Measurements from ENCODE around the gene TMEM184B. TPM values are rescaled to one million over a fixed set of nuclear protein-coding genes. Genes with fewer than 3 reads are reported as not detected.

The TMEM184B gene
- total RNA-seq, 1 experiment from 2014 or later = 192 TPM

DNA sequence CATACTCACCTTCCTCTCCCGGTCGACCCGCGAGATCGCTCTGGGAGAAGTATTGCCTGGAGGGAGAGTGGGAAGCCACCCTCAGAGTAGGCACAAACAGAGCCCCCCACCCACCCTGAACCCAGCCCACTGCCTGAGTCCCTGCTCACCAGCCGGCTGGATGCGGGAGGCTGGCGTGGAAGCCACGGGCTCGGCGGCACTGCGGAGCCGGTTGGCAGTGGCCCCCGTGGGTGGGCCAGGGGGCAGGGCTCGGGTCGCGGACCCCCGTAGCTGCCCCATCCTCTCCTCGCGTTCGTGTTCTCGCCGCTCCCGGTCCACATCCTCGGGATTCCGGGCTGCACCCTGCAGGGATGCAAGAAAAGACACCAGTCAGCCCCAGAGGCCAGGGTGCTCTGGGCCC lies 21.4 kb upstream of the TMEM184B start:
- intact Hi-C loops (cut with micrococcal nuclease; ENCODE audit: unreplicated experiment) = loop anchor here (10.0 kb wide), 1 partner anchor 149 kb away; no protein-coding TSS in a partner anchor
- TF ChIP-seq, protein P1, sequence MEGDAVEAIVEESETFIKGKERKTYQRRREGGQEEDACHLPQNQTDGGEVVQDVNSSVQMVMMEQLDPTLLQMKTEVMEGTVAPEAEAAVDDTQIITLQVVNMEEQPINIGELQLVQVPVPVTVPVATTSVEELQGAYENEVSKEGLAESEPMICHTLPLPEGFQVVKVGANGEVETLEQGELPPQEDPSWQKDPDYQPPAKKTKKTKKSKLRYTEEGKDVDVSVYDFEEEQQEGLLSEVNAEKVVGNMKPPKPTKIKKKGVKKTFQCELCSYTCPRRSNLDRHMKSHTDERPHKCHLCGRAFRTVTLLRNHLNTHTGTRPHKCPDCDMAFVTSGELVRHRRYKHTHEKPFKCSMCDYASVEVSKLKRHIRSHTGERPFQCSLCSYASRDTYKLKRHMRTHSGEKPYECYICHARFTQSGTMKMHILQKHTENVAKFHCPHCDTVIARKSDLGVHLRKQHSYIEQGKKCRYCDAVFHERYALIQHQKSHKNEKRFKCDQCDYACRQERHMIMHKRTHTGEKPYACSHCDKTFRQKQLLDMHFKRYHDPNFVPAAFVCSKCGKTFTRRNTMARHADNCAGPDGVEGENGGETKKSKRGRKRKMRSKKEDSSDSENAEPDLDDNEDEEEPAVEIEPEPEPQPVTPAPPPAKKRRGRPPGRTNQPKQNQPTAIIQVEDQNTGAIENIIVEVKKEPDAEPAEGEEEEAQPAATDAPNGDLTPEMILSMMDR (conservative IDR thresholded peaks at IDR 0.05) = no peak
- TF ChIP-seq EZH2 (IDR thresholded peaks at IDR 0.05; ENCODE audit: low read depth) = no peak
- peaks cover 40% of the 10 kb centered on the region for H3K36me3 ChIP-seq (ENCODE audit: low read depth)
- peaks cover 85% of the 10 kb centered on the region for H3K4me1 ChIP-seq (replicated peaks; ENCODE audit: insufficient read depth)
- no peaks in the 10 kb centered on the region for H3K27me3 ChIP-seq (ENCODE audit: insufficient read depth, low read depth)
- no peak for DNase-seq
- peaks cover 39% of the 10 kb centered on the region for H3K79me2 ChIP-seq (ENCODE audit: low read depth)
- H3F3A ChIP-seq (ENCODE audit: insufficient read depth, low read depth) = peaks cover 68% of the 10 kb centered on the region
- peak overlapping the region; percentile 97; the same call in 1 of the 2 replicates for H3K27ac ChIP-seq
- H3K4me3 ChIP-seq = no peak overlapping the region
- H4K20me1 ChIP-seq (ENCODE audit: insufficient read depth) = no peaks in the 10 kb centered on the region
- H3K9me3 ChIP-seq (ENCODE audit: insufficient read depth, low read depth) = no peaks in the 10 kb centered on the region
- ChIA-PET CTCF (no interaction called here), POLR2A (ENCODE audit: unreplicated experiment) (no interaction called here)
- no peak overlapping the region for H2AFZ ChIP-seq
- no peak overlapping the region for H3K4me2 ChIP-seq
- no peaks in the 10 kb centered on the region for H3K9me2 ChIP-seq (ENCODE audit: insufficient read depth)
- no TSS peak for BruUV-seq (replicated peaks)

- Histone ChIP-seq H3K9me3 (ENCODE audit: insufficient read depth, low read depth) (no peaks in the 10 kb centered on the region), H3K4me2 (0 out of 2 replicates have a peak overlapping the region, but pooled peaks have one; percentile 2), H3K36me3 (ENCODE audit: low read depth) (peaks cover 31% of the 10 kb centered on the region), H3K4me3 (no peak overlapping the region), H3K9me2 (ENCODE audit: insufficient read depth) (no peaks in the 10 kb centered on the region), H3F3A (ENCODE audit: insufficient read depth, low read depth) (peaks cover 75% of the 10 kb centered on the region), H4K20me1 (ENCODE audit: insufficient read depth) (no peaks in the 10 kb centered on the region), H3K4me1 (replicated peaks; ENCODE audit: insufficient read depth) (peaks cover 87% of the 10 kb centered on the region), H3K79me2 (ENCODE audit: low read depth) (peaks cover 34% of the 10 kb centered on the region), H3K27me3 (ENCODE audit: insufficient read depth, low read depth) (no peaks in the 10 kb centered on the region), H3K27ac (peak overlapping the region; percentile 94), H2AFZ (no peak overlapping the region)
- no TSS peak for BruUV-seq (replicated peaks)
- DNase-seq = peak in 1 of 2 experiments; percentile 73
- ChIA-PET POLR2A (ENCODE audit: unreplicated experiment) (no interaction called here), CTCF (interaction anchor here (0.5 kb wide), 1 partner anchor 578 kb away, joined by 3 read pairs; no protein-coding TSS in a partner anchor)
- TF ChIP-seq, protein P1 (conservative IDR thresholded peaks at IDR 0.05) = no peak
- no peak for TF ChIP-seq EZH2 (IDR thresholded peaks at IDR 0.05; ENCODE audit: low read depth)
- intact Hi-C loops (cut with micrococcal nuclease; ENCODE audit: unreplicated experiment) = loop anchor here (10.0 kb wide), 1 partner anchor 148 kb away; no protein-coding TSS in a partner anchor
Measured at GRCh38 chr22:38292694-38293093, 19.9 kb upstream of the TMEM184B start.

DNA sequence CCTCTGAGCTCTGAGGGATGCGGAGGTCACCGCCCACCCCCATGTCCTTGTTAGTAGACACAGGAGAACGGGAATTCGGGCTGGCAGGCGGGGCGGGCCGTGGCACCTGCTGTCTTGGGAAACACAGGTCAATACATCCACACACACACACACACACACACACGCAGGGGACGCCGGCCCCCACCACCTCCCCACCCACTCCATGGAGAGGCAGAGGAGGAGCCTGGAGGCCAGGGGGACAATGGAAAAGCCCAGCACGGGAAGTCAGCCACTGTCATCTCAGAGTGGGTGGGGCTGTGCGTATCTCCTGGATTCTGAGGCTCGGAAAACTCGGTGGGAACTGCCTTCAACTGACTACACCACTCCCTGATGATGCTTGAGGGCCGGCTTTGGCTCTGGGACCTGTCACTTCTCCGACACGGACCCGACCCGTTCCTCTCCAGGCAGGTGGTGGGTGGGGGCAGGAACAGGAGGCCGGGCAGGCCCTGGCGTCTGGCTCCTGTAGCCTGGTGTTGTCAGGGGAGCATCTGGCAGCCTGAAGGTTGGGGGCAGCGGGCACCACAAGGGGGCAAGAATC lies 18.5 kb upstream of the TMEM184B start:
- TF ChIP-seq EZH2 (IDR thresholded peaks at IDR 0.05; ENCODE audit: low read depth) = no peak
- TF ChIP-seq, protein P1 (conservative IDR thresholded peaks at IDR 0.05) = no peak
- H3K4me3 ChIP-seq = no peak overlapping the region
- ChIA-PET CTCF (interaction anchor here (0.6 to 0.7 kb wide), 2 partner anchors 14 to 20 kb away, joined by 3 read pairs; no protein-coding TSS in a partner anchor), POLR2A (ENCODE audit: unreplicated experiment) (interaction anchor here (0.6 kb wide), 2 partner anchors 7 to 54 kb away, joined by 4 to 5 read pairs; no protein-coding TSS in a partner anchor)
- H3K4me1 ChIP-seq (replicated peaks; ENCODE audit: insufficient read depth) = peaks cover 73% of the 10 kb centered on the region
- peak overlapping the region; percentile 94 for H3K27ac ChIP-seq
- DNase-seq = peak; percentile 24 to 52
- no peaks in the 10 kb centered on the region for H4K20me1 ChIP-seq (ENCODE audit: insufficient read depth)
- intact Hi-C loops (cut with micrococcal nuclease; ENCODE audit: unreplicated experiment) = loop anchor here (10.0 kb wide), 1 partner anchor 146 kb away; no protein-coding TSS in a partner anchor
- H3F3A ChIP-seq (ENCODE audit: insufficient read depth, low read depth) = peaks cover 75% of the 10 kb centered on the region
- H2AFZ ChIP-seq = no peak overlapping the region
- no peaks in the 10 kb centered on the region for H3K9me2 ChIP-seq (ENCODE audit: insufficient read depth)
- H3K4me2 ChIP-seq = peak overlapping the region; percentile 63
- H3K9me3 ChIP-seq (ENCODE audit: insufficient read depth, low read depth) = no peaks in the 10 kb centered on the region
- peaks cover 16% of the 10 kb centered on the region for H3K36me3 ChIP-seq (ENCODE audit: low read depth)
- peaks cover 23% of the 10 kb centered on the region for H3K79me2 ChIP-seq (ENCODE audit: low read depth)
- BruUV-seq (replicated peaks) = no TSS peak
- H3K27me3 ChIP-seq (ENCODE audit: insufficient read depth, low read depth) = no peaks in the 10 kb centered on the region

Measured in PC-9 (cell line).